Activated T-cell treated with anti-CD3 and anti-CD28 coated beads for 1 hour (primary cell): ENCODE measurements around the gene TRIM7.
"Not testable (repeated sequence)": the region's sequence is repeated elsewhere in the genome, so short reads cannot be mapped to it uniquely, and the experiment has no call there.

ENCODE experiments used
- DNase-seq: peaks from one replicate; pipeline ENCODE4 v3.0.0-alpha.2; 2020; ENCODE audit warnings: low read depth

The TRIM7 gene

GRCh38 chr5:181192337-181193046, 12.5 kb downstream of the TRIM7 start:
- no peak for DNase-seq

DNA sequence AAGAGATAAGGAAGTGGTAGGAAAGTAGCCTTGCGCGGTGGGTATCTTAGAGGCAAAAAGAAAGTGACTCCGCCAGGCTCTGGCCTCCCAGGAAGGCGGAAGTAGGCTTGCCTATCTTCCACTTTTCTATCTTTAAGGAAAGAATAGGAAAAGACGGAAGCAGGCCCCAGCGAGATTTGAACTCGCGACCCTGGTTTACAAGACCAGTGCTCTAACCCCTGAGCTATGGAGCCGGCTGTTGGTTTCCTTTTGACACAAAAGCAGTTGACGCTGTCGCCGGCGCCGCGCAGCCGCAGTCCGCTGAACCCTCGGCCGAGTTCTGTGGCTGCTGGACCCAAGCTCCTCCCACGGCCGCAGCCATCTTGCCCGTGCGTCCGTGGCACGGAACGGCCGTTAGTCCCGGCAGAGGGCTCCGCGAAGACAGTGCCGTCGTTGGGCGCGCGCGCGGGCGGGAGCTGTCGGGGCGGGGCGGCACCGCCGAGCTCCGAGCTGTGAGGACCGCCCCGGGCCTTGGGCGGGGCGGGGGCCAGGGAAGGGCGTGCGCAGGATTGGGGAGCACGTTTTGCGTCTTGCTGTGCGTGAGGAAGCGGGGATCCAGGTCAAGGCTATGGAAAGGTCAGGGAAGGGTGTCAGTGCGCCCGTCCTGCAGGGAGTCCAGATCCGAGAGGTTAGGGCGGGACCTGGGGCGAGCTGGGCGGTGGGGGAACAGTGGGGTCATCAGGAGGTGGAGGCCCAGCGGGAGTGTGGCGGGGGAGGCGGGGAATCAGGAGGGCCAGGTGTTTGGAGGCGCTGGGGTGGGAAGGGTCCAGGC, 13.3 kb downstream of the TRIM7 start:
- DNase-seq = peak; percentile 94

GRCh38 chr5:181190711-181191525, 14.1 kb downstream of the TRIM7 start:
- DNase-seq = no peak

GRCh38 chr5:181189962-181190710, 14.9 kb downstream of the TRIM7 start:
- no peak for DNase-seq

GRCh38 chr5:181189363-181189961, 15.5 kb downstream of the TRIM7 start:
- no peak for DNase-seq

DNA sequence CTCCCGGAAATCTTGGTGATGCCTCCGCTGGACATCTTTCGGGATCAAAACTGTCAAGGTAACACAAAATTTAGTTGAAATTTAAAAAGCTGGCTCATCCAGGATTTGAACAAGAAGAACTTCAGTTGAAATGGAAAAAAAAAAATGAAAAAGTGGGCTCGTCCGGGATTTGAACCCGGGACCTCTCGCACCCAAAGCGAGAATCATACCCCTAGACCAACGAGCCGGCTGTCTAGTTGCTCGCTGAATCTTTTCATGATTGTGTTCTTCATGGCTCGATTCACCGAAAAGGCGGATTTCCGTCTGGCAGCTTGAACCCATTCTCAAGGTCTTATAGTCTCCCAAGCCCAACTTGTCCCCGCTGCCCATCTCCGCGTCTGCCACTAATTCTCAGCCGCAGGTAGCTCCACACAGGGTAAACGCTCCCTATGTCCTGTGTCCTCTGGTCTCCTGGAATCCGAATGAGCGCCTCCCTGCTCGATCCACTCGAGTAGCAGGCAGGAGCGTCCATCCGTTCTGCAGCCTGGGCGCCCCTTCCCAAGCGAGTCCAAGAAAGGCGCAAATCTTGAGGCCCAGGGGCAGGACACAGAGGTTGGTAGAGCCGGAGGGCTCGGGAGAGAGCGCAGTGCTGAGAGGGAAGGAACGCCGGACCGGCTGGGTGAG, 16.2 kb downstream of the TRIM7 start:
- DNase-seq = peak; percentile 77

DNA sequence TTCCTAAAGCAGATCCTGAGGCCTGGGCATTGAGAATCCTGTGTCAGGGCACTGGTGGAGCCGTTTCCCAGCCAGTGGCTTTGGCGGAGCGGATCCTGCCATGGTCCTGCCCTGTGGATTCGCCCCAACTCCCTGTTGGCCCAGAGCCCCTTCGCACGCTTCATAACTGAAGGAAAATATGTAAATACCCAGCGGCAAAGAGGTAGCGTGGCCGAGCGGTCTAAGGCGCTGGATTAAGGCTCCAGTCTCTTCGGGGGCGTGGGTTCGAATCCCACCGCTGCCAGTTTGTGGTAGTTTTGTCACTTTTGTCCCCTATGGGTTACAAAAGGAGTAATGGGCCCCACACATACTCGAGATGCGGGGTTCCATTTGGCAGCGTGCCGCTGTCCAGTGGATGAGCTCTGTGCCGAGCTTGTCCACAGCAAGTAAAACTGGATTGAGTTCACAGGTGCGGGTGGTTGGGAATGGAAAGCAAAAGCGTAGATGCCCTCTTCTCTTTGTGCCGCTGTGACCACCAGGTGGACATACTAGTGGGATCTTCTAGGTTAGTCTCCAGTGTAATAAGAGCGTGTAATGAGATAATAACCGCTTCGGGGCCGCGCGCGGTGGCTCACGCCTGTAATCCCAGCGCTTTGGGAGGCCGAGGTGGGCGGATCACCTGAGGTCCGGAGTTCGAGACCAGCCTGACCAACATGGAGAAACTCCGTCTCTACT, 17.3 kb downstream of the TRIM7 start:
- no peak for DNase-seq

GRCh38 chr5:181186986-181187499, 18.0 kb downstream of the TRIM7 start:
- no peak for DNase-seq

- DNase-seq = no peak
These were observed 19.0 kb downstream of the TRIM7 start for GRCh38 chr5:181186022-181186421.

DNA sequence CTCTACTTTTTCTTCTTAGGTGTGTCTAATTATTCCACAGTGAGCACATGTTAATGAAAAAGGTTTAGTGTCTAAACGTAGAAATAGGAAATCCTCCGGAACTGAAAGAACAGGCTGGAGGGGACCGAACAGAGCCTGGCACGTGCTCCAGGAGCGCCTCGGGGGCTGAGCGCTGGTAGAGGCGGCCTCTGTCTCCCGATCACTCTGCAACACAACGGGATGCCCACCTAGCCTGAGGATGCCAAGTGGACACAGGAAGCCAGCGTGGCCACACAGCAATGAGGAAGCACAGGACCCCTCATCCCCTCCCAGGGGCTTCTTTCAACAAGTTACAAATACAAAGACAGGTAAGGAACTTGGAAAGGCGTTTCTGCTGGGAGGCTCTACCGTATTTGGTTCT, 19.4 kb downstream of the TRIM7 start:
- DNase-seq = no peak

- DNase-seq = no peak
These were observed 20.2 kb downstream of the TRIM7 start for GRCh38 chr5:181184845-181185216.

DNA sequence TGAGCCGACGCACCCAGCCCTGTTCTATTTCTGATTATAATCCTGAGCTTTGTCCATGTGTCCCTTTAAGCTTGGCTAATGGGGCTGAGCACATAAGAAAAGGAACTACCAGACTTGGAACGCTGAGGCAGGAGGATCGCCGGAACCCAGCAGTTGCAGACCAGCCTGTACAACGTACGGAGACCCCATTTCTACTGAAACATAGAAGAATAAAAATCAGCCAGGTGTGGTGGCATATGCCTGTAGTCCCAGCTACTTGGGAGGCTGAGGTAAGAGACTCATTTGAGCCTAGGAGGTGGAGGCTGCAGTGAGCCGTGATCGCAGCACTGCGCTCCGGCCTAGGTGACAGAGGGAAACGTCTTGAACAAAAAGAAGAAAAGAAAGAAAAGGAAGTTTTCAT, 22.3 kb downstream of the TRIM7 start:
- DNase-seq = no peak

GRCh38 chr5:181181650-181182565, 23.1 kb downstream of the TRIM7 start:
- no peak for DNase-seq

- DNase-seq = not testable (repeated sequence)
These were observed 27.4 kb downstream of the TRIM7 start for GRCh38 chr5:181177559-181177958.

GRCh38 chr5:181176254-181176952, 28.6 kb downstream of the TRIM7 start:
- DNase-seq = no peak

DNA sequence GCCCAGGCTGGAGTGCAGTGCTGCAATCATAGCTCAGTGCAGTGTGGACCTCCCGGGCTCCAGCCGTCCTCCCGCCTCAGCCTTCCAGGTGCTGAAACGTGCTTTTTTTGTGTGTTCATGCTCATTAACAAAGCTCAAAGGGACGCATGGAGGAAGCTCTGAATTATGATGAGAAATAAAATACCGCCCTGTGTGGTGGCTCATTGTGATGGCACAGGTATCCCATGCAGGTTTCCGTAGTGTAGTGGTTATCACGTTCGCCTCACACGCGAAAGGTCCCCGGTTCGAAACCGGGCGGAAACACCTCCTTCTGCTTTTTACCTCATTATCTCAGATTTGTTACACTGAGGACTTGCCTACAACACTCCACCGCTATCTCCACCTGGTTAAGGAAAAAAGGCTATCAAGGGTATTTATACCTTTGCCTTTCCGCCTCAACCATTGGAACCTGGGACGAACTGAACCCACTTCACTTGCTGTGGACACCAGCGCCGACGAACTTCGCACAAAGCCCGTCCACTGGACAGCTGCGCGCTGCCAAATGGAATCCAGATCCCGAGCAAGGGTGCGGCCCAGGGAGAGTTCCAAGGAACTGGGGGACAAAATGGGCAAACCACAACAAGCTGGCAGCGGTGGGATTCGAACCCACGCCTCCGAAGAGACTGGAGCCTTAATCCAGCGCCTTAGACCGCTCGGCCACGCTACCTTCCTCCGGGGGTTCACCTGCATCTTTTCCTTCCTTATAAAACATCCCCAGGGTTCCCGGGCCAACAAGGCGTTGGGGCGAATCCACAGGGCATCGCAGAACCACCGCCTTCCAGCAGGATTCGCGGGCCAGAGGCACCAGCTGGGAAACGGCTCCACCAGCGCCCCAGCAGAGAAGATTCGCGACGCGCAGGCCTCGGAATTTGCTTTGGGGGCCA, 31.3 kb downstream of the TRIM7 start:
- DNase-seq = peak; percentile 33

GRCh38 chr5:181173027-181173419, 32.0 kb downstream of the TRIM7 start:
- no peak for DNase-seq
